Vagina (tissue), 2 donors: ENCODE measurements around the gene BRD3OS.

Source experiments
- CTCF ChIP-seq, 3 experiments: fragments of 450-650 bp in 2 of 3; fragments of 200-600 bp in 1 of 3; sonication (generic) in 1 of 3; IDR thresholded peaks; one replicate each; pipeline ENCODE4 v1.5.1; 2017 to 2019; ENCODE audit warnings: antibody characterized with exemption in 3 of 3, mild to moderate bottlenecking in 2 of 3, moderate library complexity in 2 of 3
- POLR2AphosphoS5 ChIP-seq, 2 donors: sonication (generic); formaldehyde crosslinking; IDR thresholded peaks; one replicate each; pipeline ENCODE4 v1.9.0; 2017; ENCODE audit warnings: antibody characterized with exemption in 2 of 2, mild to moderate bottlenecking in 2 of 2, low read depth in 1 of 2; ENCODE audit not compliant: insufficient read depth in 1 of 2

GRCh38 chr9:134071149-134071548, 45.9 kb downstream of the BRD3OS start:
- TF ChIP-seq CTCF (IDR thresholded peaks at IDR 0.05) (no peak), POLR2AphosphoS5 (IDR thresholded peaks at IDR 0.05; ENCODE audit: insufficient read depth in 1 of 2, low read depth in 1 of 2) (no peak)
